Cerebellar nuclear complex (tissue), 1 donor: Measurements from ENCODE around the gene XNDC1N.

Experiments used
- DNase-seq, 2 experiments: peaks; one replicate each; lab custom pipeline; 2025; lab: John Stamatoyannopoulos, UW

Gene XNDC1N, protein sequence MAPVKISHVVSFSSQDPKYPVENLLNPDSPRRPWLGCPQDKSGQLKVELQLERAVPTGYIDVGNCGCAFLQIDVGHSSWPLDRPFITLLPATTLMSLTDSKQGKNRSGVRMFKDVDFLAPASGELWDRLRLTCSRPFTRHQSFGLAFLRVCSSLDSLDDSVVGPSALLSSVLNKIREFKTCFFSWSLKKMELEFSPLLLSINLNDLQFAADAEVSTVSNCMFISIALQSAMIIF

DNA sequence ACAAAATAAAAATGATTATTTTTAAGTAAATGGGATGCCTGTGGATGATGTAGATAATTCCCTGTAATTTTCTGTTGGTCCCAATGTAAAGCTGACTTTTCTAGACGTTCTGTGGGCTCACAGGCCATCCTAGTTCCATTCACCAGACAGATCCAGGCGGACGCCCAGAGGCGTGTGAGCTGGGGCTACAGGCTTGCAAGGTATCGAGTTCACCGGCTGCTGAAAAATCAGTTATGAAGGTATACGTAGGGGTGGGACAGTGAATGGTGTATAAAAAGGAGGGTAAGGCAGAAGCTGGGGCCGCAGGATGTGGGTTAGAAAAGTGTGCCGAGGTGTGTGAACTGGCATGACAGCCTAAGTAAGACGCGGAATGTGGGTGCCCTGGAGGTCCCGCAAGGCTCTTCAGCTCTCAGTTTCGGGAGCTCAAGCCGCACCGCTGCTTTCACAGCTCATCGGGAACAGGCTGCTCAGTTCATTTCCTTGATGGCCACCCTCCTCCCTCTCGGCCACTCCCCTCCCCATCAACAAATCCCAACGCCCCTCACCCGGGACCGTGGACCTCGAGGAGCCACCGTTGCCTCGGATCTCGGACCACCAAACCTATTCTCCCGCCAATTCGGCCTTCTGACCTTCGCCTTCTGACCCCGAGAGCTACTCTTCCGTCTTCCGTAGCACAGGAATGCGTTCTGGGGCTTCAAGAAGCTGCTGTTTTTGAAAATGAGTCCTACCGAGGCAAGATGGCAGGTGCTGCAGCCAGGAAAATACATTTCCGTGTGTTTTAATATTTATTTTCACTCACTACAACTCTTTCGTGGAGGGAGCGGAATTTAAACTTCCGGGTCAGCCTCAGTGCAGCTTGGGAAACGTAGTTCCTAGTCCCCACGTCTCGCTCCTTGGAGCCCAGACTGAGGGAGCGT is at the start of gene XNDC1N:
XNDC1N (minus strand) TSS at position 775 of the 917 bp plus-strand sequence. CDS start 5,241 bp downstream, outside the sequence.
- DNase-seq, result peak; percentile 1 to 88

DNA sequence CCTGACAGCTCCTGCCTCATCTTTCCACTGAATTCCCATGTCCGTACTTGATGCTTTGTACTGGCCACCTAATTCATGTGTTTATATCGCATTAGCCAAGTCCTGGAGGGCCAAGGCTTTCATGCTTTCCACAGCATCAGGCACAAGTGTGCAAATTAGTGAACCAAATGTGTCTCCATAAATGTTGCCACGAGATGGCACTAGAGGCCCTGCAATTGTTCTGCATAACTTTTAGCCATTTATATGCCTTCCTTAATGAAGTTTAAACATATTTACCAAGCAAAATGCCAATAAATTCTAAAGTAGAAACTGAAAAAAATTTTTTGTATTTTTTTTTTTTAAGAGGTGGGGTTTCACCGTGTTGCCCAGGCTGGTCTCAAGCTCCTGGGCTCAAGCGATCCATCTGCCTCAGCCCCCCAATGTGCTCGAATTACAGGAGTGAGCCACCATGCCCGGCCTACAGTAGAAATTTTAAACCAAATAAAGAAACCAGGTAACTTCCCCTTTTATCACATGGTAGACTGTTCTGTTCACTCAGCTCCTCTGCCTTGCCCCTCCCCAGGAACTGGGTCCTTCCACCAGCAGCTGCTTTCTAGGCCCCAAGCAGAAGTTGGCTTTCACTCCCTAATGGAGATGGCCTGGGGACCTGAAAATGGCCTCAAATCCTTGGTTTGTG is 49.5 kb upstream of the XNDC1N start:
- DNase-seq, result peak in 1 of 2 experiments; percentile 29

DNA sequence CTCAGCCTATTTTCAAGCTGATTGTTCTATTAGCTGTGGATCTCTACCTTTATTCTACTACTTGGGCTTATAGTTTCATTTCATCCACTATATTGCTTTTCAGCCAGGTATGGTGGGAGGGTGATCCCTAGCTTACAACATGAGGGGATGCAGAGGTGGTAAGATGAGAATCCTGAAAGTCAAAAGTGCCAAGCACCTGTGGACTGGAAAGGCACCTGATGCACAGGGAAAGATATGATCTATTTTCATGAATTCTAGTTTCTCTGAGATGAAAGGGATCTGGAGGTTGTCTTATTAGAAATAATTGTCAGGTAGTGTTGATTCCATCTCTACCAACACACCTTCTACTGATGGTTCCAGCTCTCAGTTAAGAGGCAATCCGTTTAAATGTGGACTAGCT is 48.7 kb upstream of the XNDC1N start:
- no peak for DNase-seq

DNA sequence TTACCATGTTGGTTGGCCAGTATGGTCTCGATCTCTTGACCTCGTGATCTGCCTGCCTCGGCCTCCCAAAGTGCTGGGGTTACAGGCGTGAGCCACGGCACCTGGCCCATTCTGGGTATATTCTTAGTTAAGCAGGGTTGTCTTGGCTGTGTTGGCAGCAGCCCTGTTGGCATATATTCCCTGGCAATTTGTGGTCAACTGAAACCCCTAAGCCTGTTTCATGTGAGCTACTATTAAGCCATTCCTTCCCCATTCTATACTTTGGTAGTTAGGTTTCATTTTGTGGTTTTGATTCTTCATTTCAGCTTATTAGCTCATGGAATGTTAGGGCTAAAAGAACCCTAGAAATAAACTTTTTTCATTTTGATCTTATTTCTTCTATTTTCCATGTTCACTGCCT is 48.2 kb upstream of the XNDC1N start:
- no peak for DNase-seq

DNA sequence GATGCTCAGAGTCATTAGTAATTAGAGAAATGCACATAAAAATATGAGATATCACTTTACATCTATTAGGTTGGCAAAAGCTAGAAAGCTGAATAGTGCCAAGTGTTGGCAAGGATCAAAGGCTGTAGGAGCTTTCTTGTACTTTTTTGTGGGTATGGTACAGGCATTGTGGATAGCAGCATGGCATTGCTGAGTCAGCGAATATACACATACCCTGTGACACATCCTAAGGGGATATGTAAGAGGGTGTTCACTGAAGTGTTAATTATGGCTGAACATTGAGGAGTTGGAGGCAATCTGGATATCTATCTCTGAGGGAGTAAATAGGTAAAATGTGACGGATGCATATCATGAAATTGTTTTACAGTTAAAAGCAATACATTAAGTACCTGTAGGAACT is 43.3 kb upstream of the XNDC1N start:
- DNase-seq, result no peak

DNA sequence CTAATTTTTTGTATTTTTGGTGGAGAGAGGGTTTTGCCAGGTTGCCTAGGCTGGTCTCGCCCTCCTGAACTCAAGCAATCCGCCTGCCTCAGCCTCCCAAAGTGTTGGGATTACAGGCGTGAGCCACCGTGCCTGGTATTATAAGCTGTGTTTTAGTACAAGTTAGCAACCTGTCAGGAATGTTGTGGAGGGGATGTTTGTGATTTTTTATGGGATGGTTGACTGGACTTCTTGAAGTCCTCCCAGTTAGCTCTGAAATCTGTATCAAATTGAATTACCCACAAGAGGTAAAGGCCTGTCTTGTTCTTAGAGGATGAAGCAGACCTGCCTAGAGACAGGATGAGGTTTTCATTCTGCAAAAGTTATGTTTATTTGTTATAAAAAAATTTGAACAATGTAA is 36.2 kb upstream of the XNDC1N start:
- no peak for DNase-seq

DNA sequence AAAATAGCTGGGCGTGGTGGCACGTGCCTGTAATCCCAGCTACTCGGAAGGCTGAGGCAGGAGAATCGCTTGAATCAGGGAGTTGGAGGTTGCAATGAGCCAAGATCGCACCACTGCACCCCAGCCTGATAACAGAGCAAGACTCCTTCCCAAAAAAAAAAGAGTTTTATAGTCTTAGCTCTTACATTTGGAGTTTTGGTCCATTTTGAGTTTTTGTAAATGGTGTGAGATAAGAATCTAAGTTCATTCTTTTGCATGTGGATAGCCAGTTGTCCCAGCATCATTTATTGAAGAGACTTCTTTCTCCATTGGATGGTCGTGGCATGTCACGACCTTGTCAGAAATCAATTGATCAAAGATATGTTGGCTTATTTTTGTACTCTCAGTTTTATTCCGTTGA is 35.1 kb upstream of the XNDC1N start:
- no peak for DNase-seq

DNA sequence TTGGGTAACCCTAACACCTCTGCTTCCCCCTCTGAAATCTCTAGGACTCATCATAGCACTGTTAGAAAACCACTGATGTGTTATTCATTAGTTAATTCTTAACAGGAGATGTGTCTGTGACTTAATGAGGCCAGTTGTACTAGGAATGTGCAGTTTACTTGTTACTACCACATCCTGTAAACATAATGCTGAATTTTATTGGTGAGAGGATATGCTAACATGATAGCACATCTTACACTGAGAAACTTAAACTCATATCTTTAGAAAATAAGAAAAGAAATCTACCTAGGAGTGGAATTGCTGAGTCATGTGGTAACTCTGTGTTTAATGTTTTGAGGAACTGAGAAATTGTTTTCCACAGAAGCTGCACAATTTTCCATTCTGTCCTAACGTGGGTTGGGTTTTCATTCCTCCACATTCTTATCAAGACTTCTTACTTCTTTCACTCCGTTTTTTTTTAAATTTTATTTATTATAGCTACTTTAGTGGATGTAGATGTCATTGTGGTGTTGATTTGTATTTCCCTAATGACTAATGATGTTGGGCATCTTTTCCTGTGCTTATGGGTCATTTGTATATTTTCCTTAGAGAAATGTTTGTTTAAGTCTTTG is 34.1 kb upstream of the XNDC1N start:
- no peak for DNase-seq

DNA sequence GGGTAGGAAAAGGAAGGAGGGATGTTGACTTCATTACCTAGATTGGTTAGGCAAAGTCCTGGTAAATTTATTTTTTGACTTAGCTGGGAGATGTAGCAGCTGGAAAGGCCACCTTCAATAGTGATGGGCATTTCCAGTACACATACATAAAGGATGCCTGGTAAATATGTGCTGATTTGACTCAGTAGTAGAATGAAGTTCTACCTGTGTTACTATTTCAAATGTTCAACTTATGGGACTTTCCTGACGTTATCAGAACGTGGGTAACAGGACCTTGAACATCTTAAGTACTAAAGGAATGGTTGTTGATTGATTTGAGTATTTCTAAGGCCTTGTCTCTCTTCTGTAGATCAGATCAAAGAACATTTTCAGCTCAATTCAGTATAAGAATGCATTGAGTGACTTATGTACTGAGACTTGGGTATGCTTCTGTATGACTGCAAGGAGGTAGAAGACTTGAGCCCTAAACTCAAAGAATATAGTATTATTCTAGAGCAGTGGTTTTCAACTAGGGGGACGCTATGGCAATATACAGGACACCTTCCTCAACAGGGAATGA is 27.6 kb upstream of the XNDC1N start:
- DNase-seq, result no peak

DNA sequence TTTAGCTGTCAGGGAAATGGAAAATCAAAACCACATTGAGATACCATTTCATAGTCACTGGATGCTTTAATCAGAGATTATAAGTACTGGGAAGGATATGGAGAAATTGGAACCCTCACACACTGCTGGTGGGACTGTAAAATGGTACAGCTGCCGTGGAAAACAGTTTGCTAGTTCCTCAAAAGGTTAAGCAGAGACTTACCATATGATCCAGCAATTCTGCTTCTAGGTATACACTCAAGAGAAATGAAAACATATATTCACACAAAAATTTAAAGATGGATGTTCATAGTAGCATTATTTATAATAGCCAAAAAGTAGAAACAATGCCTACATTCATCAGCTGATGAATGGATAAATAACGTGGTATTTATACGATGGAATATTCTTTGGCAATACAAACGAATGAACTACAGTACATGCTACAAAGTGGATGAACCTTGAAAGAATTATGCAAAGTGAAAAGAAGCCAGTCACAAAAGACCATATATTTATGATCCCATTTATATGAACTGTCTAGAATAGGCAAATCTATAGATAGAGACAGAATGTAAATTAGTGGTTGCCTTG is 23.4 kb upstream of the XNDC1N start:
- no peak for DNase-seq

DNA sequence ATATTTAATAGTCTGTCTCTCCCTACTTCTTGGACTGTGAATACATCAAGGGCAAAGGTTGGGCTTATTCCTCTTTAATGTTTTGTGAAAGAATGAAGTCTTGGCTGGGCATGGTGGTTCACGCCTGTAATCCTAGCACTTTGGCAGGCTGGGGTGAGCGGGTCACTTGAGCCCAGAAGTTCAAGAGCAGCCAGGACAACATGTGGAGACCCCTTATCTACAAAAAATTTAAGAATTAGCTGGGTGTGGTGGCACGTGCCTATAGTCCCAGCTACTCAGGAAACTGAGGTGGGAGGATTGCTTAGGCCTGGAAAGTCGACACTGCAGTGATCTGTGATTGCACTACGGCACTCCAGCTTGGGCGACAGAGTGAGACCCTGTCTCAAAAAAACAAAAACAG is 20.6 kb upstream of the XNDC1N start:
- no peak for DNase-seq

DNA sequence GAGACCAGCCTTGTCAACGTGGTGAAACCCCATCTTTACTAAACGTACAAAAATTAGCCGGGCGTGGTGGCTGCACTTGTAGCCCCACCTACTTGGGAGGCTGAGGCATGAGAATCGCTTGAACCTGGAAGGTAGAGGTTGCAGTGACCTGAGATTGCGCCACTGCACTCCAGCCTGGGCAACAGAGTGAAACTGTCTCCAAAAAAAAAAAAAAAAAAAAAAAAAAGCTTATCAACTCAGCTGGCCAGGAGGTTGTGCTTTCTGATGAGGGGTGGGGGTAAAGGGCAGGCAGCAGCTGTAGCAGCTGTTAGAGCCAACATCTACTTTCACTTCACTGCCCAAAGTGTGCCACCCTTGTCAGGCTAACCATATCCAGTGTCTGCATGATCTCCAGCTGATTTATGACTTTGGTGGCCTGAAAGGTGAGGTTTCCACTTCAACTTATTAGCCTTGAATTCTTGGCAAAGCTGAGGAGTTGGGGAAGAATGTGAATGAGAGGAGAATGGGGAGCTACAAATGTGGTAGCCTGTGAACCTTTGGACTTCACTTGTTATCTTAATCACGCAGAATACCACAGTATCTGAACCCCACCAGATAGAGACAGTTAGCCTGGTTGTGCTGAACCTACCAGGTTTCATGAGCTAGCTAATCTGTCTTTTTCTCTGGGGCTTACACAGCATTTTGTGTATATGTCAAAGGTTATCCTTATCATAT is 20.1 kb upstream of the XNDC1N start:
- DNase-seq, result no peak

DNA sequence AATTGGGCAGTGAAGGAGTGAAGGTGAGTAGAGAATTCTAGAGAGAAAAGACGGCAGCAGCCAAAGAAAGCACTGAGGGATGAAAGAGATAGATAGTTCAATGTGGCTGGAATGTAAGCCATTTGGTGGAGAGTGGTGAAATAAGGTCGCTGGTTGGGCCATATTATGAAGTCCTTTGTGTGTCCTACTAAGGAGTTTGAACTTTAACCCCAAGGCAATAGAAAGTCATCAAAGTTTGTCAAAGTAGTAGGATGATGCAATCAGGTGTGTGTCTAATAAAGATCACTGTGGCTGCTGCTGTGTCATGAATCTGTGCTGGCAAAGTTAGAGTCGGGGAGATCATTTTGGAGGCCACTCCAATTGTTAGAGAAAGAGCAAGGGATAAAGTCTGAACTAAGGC is 19.1 kb upstream of the XNDC1N start:
- DNase-seq, result no peak

DNA sequence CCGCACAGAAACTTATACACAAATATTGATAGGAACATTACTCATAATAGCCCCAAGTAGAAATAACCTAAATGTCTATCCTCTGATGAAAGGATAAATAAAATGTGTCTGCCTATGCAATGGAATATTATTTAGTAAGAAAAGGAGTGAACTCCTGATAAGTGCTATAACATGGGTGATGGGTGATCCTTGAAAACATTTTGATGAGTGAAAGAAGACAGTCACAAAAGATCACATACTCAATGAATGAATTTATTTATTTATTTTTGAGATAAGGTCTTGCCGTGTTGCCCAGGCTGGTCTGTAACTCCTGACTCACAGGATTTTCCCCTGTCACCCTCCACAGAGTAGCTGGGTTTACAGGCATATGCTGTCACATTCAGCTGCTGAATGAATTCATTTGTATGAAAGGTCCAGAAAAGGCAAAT is 17.8 kb upstream of the XNDC1N start:
- no peak for DNase-seq

DNA sequence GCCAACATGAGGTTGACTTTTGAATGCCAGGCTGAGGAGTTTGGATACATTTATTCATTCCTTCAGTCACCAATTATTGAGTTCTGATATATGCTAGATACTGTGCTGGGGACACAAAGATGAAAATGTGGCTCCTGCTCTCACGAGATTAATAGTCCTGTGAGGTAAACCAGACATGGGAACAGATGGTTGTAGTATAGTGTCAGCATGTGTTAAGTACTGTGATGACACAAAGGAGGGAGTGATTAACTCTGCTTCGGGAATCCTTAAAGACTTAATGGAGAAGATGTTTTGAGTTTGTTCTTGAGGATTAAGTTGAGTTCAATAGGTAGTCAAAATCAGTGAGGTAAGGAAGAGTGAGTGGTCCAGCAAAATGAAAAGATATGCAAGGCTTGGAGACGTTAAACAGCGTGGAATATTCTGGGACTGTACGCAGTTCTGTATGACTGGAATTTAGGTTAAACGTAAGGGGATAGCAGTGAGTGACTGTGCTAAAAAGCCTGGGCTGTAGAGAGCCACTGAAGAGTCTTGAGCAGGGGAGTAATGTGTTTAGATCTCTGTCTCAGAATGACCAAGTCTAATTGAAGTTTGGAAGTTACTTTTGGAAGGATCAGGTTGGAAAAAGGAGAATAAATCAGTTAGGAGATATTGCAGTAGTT is 12.3 kb upstream of the XNDC1N start:
- DNase-seq, result no peak

DNA sequence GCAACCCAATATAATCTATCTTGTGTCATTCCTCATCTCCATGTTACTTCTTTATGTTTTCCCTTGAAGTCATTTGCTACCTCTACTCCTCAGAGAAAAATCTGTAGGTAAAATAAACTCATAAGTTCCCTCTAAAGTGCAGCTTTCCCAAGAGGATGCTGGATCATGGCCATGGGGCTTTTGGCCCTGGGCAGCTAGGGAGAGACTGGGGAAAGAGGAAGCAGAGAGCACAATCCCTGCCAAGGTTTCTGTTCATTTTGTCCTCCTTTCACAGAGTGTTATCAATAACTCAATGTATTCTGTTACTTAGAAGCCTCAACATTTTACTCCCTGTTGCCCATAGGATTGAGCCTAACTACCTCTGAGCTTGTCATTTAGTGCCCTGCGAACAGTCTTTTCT is 9.4 kb upstream of the XNDC1N start:
- DNase-seq, result no peak

DNA sequence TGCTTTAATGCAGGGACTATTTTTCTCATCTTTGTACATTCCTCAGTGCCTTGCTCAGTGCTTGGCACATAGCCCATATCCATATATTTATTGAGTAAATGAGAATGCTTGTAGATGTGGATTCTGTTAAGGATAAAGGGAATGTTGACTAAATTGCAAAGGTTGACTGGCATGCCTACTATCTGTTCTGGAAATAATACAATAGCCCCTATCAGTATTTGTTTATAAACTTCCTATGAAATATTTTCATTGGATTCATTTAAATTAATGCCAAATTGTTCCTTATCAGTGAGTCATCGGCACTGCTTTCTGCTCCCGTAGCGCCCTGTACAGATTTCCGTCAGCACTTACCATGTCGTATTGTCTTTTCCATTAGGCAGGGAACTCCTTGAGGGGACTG is 8.4 kb upstream of the XNDC1N start:
- no peak for DNase-seq

DNA sequence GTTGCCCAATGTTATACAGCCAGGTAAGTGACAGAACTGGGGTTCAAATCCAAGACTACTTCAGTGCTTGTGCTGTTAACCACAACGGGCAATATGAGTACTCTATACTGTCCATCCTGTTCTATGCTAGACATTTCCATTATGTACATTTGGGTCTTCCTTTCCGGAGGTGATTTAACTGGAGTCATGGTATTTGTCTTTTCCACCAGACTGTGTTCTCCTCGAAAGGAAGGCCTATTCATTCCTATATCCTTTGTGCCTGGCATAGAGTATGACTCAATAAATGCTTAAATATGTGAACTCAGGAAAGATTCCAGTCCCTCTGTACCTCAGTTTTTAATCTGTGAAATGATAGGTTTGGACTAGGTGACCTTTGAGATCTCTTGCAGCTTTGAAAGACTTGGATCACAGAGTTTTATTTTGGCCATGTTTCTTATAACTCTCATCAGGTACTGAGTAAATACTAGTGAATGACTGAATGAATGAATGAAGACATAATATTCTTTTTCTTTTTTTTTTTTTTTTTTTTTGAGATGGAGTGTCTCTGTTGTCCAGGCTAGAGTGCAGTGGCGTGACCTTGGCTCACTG is 7.0 kb upstream of the XNDC1N start:
- DNase-seq, result no peak

DNA sequence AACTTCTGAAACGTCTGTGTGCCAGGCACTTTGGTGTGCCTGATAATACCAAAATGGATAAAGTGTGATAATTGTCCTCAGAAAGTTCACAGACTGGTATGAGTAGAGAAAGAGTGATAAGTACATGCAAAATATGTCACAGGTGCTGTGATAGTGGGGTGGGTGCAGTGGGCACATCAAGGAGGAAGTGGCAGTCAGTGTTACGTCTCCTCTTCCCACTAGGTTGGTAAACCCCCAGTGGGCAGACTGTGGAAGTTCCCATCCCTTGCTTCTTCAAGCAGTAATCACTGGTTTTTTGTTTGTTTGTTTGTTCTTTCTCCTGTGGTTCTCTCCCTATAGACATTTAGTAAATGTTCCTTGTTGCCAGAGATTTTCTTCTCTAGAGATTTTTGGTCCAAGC is 5.8 kb upstream of the XNDC1N start:
- no peak for DNase-seq
